HL-60 (cell line): ENCODE data around the gene GDPD2.

Source experiments
- DNase-seq, 2 experiments: peaks; one replicate each; pipeline ENCODE4 v3.0.0-alpha.2; 2010 to 2020; ENCODE audit warnings: low read depth in 1 of 2, low spot score in 1 of 2
- H3K27ac ChIP-seq: fragments of 250-450 bp; sonication (Bioruptor Pico); replicated peaks from 2 replicates; pipeline ENCODE4 v1.5.1; 2020; ENCODE audit warnings: mild to moderate bottlenecking, moderate library complexity
- H3K27me3 ChIP-seq: fragments of 250-450 bp; sonication (Bioruptor Pico); 2 replicates; pipeline ENCODE4 v1.5.1; 2021; ENCODE audit warnings: mild to moderate bottlenecking, moderate library complexity; ENCODE audit not compliant: insufficient read depth, poor library complexity, severe bottlenecking
- H3K4me3 ChIP-seq: replicated peaks from 2 replicates; pipeline ENCODE4 v1.5.1; 2011; ENCODE audit warnings: mild to moderate bottlenecking, control low read depth, low read length; ENCODE audit not compliant: insufficient read depth
- GABPA ChIP-seq: IDR thresholded peaks from 2 replicates; pipeline ENCODE4 v1.6.1; 2012; ENCODE audit warnings: low read depth
- POLR2AphosphoS5 ChIP-seq: IDR thresholded peaks from 2 replicates; pipeline ENCODE4 v1.6.1; 2012; ENCODE audit warnings: low read depth
- SPI1 ChIP-seq: IDR thresholded peaks from 2 replicates; pipeline ENCODE4 v1.6.1; 2012; ENCODE audit warnings: low read depth, mild to moderate bottlenecking, borderline replicate concordance
- TF ChIP-seq, protein P1 (sequence below): IDR thresholded peaks from one replicate; pipeline ENCODE4 v1.5.1; 2011; ENCODE audit warnings: low read length, control low read depth, inconsistent platforms; ENCODE audit not compliant: insufficient read depth
- TF ChIP-seq, protein P2 (sequence below): IDR thresholded peaks from 2 replicates; pipeline ENCODE4 v1.6.1; 2012; ENCODE audit warnings: low read depth; ENCODE audit not compliant: insufficient replicate concordance

The GDPD2 gene

GRCh38 chrX:70405003-70405402, 18.1 kb upstream of the GDPD2 start:
- H3K27ac ChIP-seq: no peak overlapping the region
- no peaks in the 10 kb centered on the region for H3K27me3 ChIP-seq
- TF ChIP-seq SPI1: no peak
- TF ChIP-seq, protein P1, sequence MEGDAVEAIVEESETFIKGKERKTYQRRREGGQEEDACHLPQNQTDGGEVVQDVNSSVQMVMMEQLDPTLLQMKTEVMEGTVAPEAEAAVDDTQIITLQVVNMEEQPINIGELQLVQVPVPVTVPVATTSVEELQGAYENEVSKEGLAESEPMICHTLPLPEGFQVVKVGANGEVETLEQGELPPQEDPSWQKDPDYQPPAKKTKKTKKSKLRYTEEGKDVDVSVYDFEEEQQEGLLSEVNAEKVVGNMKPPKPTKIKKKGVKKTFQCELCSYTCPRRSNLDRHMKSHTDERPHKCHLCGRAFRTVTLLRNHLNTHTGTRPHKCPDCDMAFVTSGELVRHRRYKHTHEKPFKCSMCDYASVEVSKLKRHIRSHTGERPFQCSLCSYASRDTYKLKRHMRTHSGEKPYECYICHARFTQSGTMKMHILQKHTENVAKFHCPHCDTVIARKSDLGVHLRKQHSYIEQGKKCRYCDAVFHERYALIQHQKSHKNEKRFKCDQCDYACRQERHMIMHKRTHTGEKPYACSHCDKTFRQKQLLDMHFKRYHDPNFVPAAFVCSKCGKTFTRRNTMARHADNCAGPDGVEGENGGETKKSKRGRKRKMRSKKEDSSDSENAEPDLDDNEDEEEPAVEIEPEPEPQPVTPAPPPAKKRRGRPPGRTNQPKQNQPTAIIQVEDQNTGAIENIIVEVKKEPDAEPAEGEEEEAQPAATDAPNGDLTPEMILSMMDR: no peak
- TF ChIP-seq, protein P2, sequence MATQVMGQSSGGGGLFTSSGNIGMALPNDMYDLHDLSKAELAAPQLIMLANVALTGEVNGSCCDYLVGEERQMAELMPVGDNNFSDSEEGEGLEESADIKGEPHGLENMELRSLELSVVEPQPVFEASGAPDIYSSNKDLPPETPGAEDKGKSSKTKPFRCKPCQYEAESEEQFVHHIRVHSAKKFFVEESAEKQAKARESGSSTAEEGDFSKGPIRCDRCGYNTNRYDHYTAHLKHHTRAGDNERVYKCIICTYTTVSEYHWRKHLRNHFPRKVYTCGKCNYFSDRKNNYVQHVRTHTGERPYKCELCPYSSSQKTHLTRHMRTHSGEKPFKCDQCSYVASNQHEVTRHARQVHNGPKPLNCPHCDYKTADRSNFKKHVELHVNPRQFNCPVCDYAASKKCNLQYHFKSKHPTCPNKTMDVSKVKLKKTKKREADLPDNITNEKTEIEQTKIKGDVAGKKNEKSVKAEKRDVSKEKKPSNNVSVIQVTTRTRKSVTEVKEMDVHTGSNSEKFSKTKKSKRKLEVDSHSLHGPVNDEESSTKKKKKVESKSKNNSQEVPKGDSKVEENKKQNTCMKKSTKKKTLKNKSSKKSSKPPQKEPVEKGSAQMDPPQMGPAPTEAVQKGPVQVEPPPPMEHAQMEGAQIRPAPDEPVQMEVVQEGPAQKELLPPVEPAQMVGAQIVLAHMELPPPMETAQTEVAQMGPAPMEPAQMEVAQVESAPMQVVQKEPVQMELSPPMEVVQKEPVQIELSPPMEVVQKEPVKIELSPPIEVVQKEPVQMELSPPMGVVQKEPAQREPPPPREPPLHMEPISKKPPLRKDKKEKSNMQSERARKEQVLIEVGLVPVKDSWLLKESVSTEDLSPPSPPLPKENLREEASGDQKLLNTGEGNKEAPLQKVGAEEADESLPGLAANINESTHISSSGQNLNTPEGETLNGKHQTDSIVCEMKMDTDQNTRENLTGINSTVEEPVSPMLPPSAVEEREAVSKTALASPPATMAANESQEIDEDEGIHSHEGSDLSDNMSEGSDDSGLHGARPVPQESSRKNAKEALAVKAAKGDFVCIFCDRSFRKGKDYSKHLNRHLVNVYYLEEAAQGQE: no peak
- no peak for TF ChIP-seq GABPA
- TF ChIP-seq POLR2AphosphoS5: no peak
- no peak for DNase-seq
- no peak overlapping the region for H3K4me3 ChIP-seq

GRCh38 chrX:70410921-70411320, 12.2 kb upstream of the GDPD2 start:
- no peak for TF ChIP-seq POLR2AphosphoS5
- TF ChIP-seq SPI1: no peak
- TF ChIP-seq, protein P2: no peak
- TF ChIP-seq, protein P1: no peak
- no peak for TF ChIP-seq GABPA
- no peaks in the 10 kb centered on the region for H3K27me3 ChIP-seq

GRCh38 chrX:70411475-70411874, 11.6 kb upstream of the GDPD2 start:
- TF ChIP-seq, protein P2: no peak
- no peak for TF ChIP-seq SPI1
- TF ChIP-seq, protein P1: no peak
- no peak for TF ChIP-seq POLR2AphosphoS5
- no peak for TF ChIP-seq GABPA
- no peak overlapping the region for H3K27ac ChIP-seq
- H3K4me3 ChIP-seq: no peak overlapping the region
- DNase-seq: no peak
- H3K27me3 ChIP-seq: no peaks in the 10 kb centered on the region

More at GRCh38 chrX:70410921-70411320, 12.2 kb upstream of the GDPD2 start:
- no peak for DNase-seq
- Histone ChIP-seq H3K27ac (no peak overlapping the region), H3K4me3 (no peak overlapping the region)
